ENCODE results near the gene SIK2.

SIK2 gene

DNA sequence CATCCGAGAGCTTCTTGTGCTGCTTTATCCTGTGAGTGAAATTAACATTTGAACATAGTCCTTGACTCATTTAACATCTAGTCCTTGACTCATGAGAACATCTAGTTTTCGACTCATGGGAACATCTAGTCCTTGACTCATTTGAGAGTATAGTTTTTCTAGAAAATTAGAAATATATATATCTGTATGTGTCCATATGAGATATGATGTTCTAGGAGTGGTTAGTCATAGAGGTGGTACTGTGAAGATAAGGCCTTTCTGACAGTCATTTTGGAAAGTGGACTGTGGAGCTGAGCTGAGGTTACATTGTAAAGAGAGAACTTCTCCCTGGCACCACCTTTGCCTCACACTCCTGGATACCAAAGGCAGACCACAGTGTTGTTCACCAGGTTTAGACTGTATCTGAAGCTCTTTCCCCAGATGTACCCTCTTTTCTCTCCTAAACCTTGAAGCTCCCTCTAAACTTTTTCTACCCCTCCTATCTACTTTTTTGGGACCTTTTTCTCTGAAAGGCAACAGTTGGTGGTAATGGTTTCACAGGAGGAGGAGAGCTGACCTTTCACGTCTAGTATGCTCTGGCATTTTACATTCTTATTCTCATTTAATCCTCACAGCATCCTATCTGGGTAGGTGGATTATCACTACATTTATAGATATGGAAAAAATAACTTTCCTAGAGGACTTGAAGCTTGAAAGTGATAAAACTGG lies 96.8 kb downstream of the SIK2 start:
- no peak overlapping the region for H3K27ac ChIP-seq (ENCODE audit: low read depth, low read length)
- H3K18ac ChIP-seq (ENCODE audit: low read length) = no peak overlapping the region
- no peaks in the 10 kb centered on the region for H3K27me3 ChIP-seq (ENCODE audit: insufficient read depth, low read length, poor library complexity)
- H3K79me1 ChIP-seq (ENCODE audit: low read length) = no peaks in the 10 kb centered on the region
- H3K4ac ChIP-seq (ENCODE audit: low read depth, low read length) = no peak overlapping the region
- H3K4me3 ChIP-seq (ENCODE audit: low read length) = no peak overlapping the region
- no peaks in the 10 kb centered on the region for H3K79me2 ChIP-seq (ENCODE audit: control insufficient read depth, insufficient read depth, low read length)
- H3K36me3 ChIP-seq (ENCODE audit: control insufficient read depth, insufficient read depth, low read length) = no peaks in the 10 kb centered on the region
- no peak overlapping the region for H2BK15ac ChIP-seq (replicated peaks; ENCODE audit: low read depth)
- H2AK5ac ChIP-seq (ENCODE audit: low read length) = no peak overlapping the region
- no peak overlapping the region for H2BK120ac ChIP-seq (ENCODE audit: low read depth, low read length)
- H3K9ac ChIP-seq (ENCODE audit: low read length) = no peak overlapping the region
- H2BK5ac ChIP-seq (ENCODE audit: low read length) = no peak overlapping the region
- no peak overlapping the region for H3K56ac ChIP-seq (ENCODE audit: low read length)
- no peak for DNase-seq
- H4K5ac ChIP-seq (ENCODE audit: low read length) = no peak overlapping the region
- H3K23ac ChIP-seq (ENCODE audit: low read length) = no peak overlapping the region
- no peaks in the 10 kb centered on the region for H3K4me1 ChIP-seq (ENCODE audit: control insufficient read depth, low read depth, low read length)
- no peak overlapping the region for H4K8ac ChIP-seq (ENCODE audit: low read depth, low read length)
- no peak overlapping the region for H3K4me2 ChIP-seq (ENCODE audit: low read length)
- no CpG with 5 or more reads among the region's 3 CpGs for WGBS (ENCODE audit: extremely low coverage, insufficient coverage, low lambda C conversion rate)

- H4K8ac ChIP-seq (ENCODE audit: low read depth, low read length) = no peak overlapping the region
- no peak for DNase-seq
- H3K36me3 ChIP-seq (ENCODE audit: control insufficient read depth, insufficient read depth, low read length) = no peaks in the 10 kb centered on the region
- no peak overlapping the region for H2BK5ac ChIP-seq (ENCODE audit: low read length)
- no CpG with 5 or more reads among the region's 1 CpG for WGBS (ENCODE audit: extremely low coverage, insufficient coverage, low lambda C conversion rate)
- H3K27me3 ChIP-seq (ENCODE audit: insufficient read depth, low read length, poor library complexity) = no peaks in the 10 kb centered on the region
- H2BK15ac ChIP-seq (replicated peaks; ENCODE audit: low read depth) = no peak overlapping the region
- no peak overlapping the region for H3K4me2 ChIP-seq (ENCODE audit: low read length)
- H3K18ac ChIP-seq (ENCODE audit: low read length) = no peak overlapping the region
- H2BK120ac ChIP-seq (ENCODE audit: low read depth, low read length) = no peak overlapping the region
- no peaks in the 10 kb centered on the region for H3K4me1 ChIP-seq (ENCODE audit: control insufficient read depth, low read depth, low read length)
- H2AK5ac ChIP-seq (ENCODE audit: low read length) = no peak overlapping the region
- no peak overlapping the region for H3K23ac ChIP-seq (ENCODE audit: low read length)
- no peaks in the 10 kb centered on the region for H3K79me2 ChIP-seq (ENCODE audit: control insufficient read depth, insufficient read depth, low read length)
- H3K9ac ChIP-seq (ENCODE audit: low read length) = no peak overlapping the region
- H3K56ac ChIP-seq (ENCODE audit: low read length) = no peak overlapping the region
- H3K79me1 ChIP-seq (ENCODE audit: low read length) = no peaks in the 10 kb centered on the region
- no peak overlapping the region for H3K4me3 ChIP-seq (ENCODE audit: low read length)
- H3K4ac ChIP-seq (ENCODE audit: low read depth, low read length) = no peak overlapping the region
- H3K27ac ChIP-seq (ENCODE audit: low read depth, low read length) = no peak overlapping the region
- no peak overlapping the region for H4K5ac ChIP-seq (ENCODE audit: low read length)
Observed at GRCh38 chr11:111699579-111700156, 97.4 kb downstream of the SIK2 start.

DNA sequence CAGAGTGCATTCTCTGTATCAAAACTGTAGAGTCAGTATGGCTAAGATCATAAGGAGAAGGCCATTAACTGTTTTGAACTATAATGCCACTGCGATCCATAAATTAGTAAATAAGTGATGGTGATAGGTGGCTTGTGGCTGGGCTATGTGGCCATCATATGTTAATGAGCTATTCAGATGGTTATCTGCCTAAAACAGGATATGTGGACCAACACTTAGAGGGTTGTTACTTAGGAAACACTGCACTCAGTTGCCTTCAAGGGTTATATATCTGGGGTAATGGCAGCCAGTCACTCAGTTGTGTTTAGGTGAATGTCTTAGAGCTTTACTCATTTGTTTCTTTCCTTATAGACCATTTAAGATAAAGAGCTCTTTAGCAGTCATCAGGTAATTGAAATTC lies 97.9 kb downstream of the SIK2 start:
- Histone ChIP-seq H2BK15ac (replicated peaks; ENCODE audit: low read depth) (no peak overlapping the region), H3K4me3 (ENCODE audit: low read length) (no peak overlapping the region), H3K27ac (ENCODE audit: low read depth, low read length) (no peak overlapping the region), H3K4me1 (ENCODE audit: control insufficient read depth, low read depth, low read length) (no peaks in the 10 kb centered on the region), H3K23ac (ENCODE audit: low read length) (no peak overlapping the region), H3K4me2 (ENCODE audit: low read length) (no peak overlapping the region), H2BK5ac (ENCODE audit: low read length) (no peak overlapping the region), H3K36me3 (ENCODE audit: control insufficient read depth, insufficient read depth, low read length) (no peaks in the 10 kb centered on the region), H3K27me3 (ENCODE audit: insufficient read depth, low read length, poor library complexity) (no peaks in the 10 kb centered on the region), H2BK120ac (ENCODE audit: low read depth, low read length) (no peak overlapping the region), H2AK5ac (ENCODE audit: low read length) (no peak overlapping the region), H3K18ac (ENCODE audit: low read length) (no peak overlapping the region), H4K8ac (ENCODE audit: low read depth, low read length) (no peak overlapping the region), H3K9ac (ENCODE audit: low read length) (no peak overlapping the region), H3K56ac (ENCODE audit: low read length) (no peak overlapping the region), H3K79me2 (ENCODE audit: control insufficient read depth, insufficient read depth, low read length) (no peaks in the 10 kb centered on the region), H3K4ac (ENCODE audit: low read depth, low read length) (no peak overlapping the region), H4K5ac (ENCODE audit: low read length) (no peak overlapping the region), H3K79me1 (ENCODE audit: low read length) (no peaks in the 10 kb centered on the region)
- DNase-seq = peak; percentile 29
- WGBS (ENCODE audit: extremely low coverage, insufficient coverage, low lambda C conversion rate) = no CpG with 5 or more reads among the region's 1 CpG

- no peak overlapping the region for H3K9ac ChIP-seq (ENCODE audit: low read length)
- H3K4me2 ChIP-seq (ENCODE audit: low read length) = no peak overlapping the region
- H2BK5ac ChIP-seq (ENCODE audit: low read length) = no peak overlapping the region
- H3K79me1 ChIP-seq (ENCODE audit: low read length) = no peaks in the 10 kb centered on the region
- H2AK5ac ChIP-seq (ENCODE audit: low read length) = no peak overlapping the region
- H4K8ac ChIP-seq (ENCODE audit: low read depth, low read length) = no peak overlapping the region
- no peak overlapping the region for H3K4me3 ChIP-seq (ENCODE audit: low read length)
- no CpG with 5 or more reads among the region's 5 CpGs for WGBS (ENCODE audit: extremely low coverage, insufficient coverage, low lambda C conversion rate)
- H3K79me2 ChIP-seq (ENCODE audit: control insufficient read depth, insufficient read depth, low read length) = no peaks in the 10 kb centered on the region
- no peaks in the 10 kb centered on the region for H3K4me1 ChIP-seq (ENCODE audit: control insufficient read depth, low read depth, low read length)
- H3K27ac ChIP-seq (ENCODE audit: low read depth, low read length) = no peak overlapping the region
- H3K36me3 ChIP-seq (ENCODE audit: control insufficient read depth, insufficient read depth, low read length) = no peaks in the 10 kb centered on the region
- no peak overlapping the region for H2BK120ac ChIP-seq (ENCODE audit: low read depth, low read length)
- H3K27me3 ChIP-seq (ENCODE audit: insufficient read depth, low read length, poor library complexity) = no peaks in the 10 kb centered on the region
- no peak overlapping the region for H4K5ac ChIP-seq (ENCODE audit: low read length)
- no peak overlapping the region for H3K18ac ChIP-seq (ENCODE audit: low read length)
- no peak overlapping the region for H3K4ac ChIP-seq (ENCODE audit: low read depth, low read length)
- no peak overlapping the region for H3K23ac ChIP-seq (ENCODE audit: low read length)
- DNase-seq = no peak
- no peak overlapping the region for H3K56ac ChIP-seq (ENCODE audit: low read length)
- no peak overlapping the region for H2BK15ac ChIP-seq (replicated peaks; ENCODE audit: low read depth)
Observed at GRCh38 chr11:111702623-111703022, 100.4 kb downstream of the SIK2 start.

DNA sequence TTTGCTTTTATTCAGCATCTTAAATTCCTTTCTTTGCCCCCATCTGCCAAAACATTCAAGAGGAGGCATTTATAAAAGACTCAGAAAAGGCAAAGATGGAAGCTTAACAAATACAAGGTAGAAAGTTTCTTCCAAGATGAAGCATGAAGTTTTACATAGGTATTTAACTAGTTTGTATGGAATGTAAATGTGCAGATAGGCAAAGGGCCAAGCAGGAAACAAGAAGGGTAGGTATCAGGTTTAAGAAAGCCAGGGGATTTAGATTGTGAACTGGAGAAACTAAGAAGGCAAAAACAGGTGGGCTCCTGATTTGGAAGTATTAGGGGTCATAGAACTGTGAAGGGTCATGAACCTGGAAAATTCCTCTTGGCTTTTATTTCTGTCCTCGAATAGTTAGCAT lies 101.3 kb downstream of the SIK2 start:
- Histone ChIP-seq H3K36me3 (ENCODE audit: control insufficient read depth, insufficient read depth, low read length) (no peaks in the 10 kb centered on the region), H4K5ac (ENCODE audit: low read length) (no peak overlapping the region)
- WGBS (ENCODE audit: extremely low coverage, insufficient coverage, low lambda C conversion rate) = no CpG with 5 or more reads among the region's 1 CpG

More for the DNA sequence above, 101.3 kb downstream of the SIK2 start:
- Histone ChIP-seq H3K4me2 (ENCODE audit: low read length) (no peak overlapping the region), H3K79me1 (ENCODE audit: low read length) (no peaks in the 10 kb centered on the region), H3K4me1 (ENCODE audit: control insufficient read depth, low read depth, low read length) (no peaks in the 10 kb centered on the region), H3K9ac (ENCODE audit: low read length) (no peak overlapping the region), H3K27me3 (ENCODE audit: insufficient read depth, low read length, poor library complexity) (no peaks in the 10 kb centered on the region), H4K8ac (ENCODE audit: low read depth, low read length) (no peak overlapping the region), H3K79me2 (ENCODE audit: control insufficient read depth, insufficient read depth, low read length) (no peaks in the 10 kb centered on the region), H3K18ac (ENCODE audit: low read length) (no peak overlapping the region), H2BK5ac (ENCODE audit: low read length) (no peak overlapping the region), H3K4ac (ENCODE audit: low read depth, low read length) (no peak overlapping the region), H2AK5ac (ENCODE audit: low read length) (no peak overlapping the region), H2BK120ac (ENCODE audit: low read depth, low read length) (no peak overlapping the region), H3K56ac (ENCODE audit: low read length) (no peak overlapping the region), H2BK15ac (replicated peaks; ENCODE audit: low read depth) (no peak overlapping the region), H3K4me3 (ENCODE audit: low read length) (no peak overlapping the region), H3K27ac (ENCODE audit: low read depth, low read length) (no peak overlapping the region), H3K23ac (ENCODE audit: low read length) (no peak overlapping the region)
- DNase-seq = no peak

Data from mesendoderm (in vitro differentiated cells).